Measurements from ENCODE around the gene WDR36.

Gene WDR36

GRCh38 chr5:111060169-111060568 is 32.0 kb upstream of the WDR36 start:
- no peak for TF ChIP-seq EGR1 (IDR thresholded peaks at IDR 0.05)
- TF ChIP-seq TEAD4 (IDR thresholded peaks at IDR 0.05): no peak
- no peak for TF ChIP-seq NFIC (IDR thresholded peaks at IDR 0.05)
- TF ChIP-seq RAD21 (IDR thresholded peaks at IDR 0.05; ENCODE audit: low read depth): no peak
- TF ChIP-seq, protein P1, sequence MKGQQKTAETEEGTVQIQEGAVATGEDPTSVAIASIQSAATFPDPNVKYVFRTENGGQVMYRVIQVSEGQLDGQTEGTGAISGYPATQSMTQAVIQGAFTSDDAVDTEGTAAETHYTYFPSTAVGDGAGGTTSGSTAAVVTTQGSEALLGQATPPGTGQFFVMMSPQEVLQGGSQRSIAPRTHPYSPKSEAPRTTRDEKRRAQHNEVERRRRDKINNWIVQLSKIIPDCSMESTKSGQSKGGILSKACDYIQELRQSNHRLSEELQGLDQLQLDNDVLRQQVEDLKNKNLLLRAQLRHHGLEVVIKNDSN (IDR thresholded peaks at IDR 0.05): no peak
- no peak for TF ChIP-seq FOXM1 (IDR thresholded peaks at IDR 0.05; ENCODE audit: borderline replicate concordance, low read depth)
- no peak for TF ChIP-seq ZBTB7A (IDR thresholded peaks at IDR 0.05; ENCODE audit: low read depth)
- TF ChIP-seq TCF12 (IDR thresholded peaks at IDR 0.05; ENCODE audit: low read depth): no peak

DNA sequence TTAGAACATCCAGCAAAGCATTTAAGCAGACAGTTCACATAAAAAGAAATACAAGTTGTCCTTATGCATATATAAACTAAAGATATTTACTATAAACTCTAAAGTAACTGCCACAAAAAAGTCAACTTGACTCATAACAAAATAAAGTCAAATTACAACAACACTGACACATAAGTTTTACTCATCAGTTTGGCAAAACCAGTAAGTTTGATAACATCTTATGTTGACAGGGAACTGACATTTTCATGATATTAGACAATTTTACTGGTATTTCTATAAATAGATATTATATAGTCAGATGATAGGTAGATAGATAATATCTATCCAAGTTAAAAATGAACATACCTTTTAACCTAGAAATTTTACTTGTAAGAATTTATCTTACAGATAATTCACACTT is 30.5 kb upstream of the WDR36 start:
- no peak for TF ChIP-seq TCF12 (IDR thresholded peaks at IDR 0.05; ENCODE audit: low read depth)

DNA sequence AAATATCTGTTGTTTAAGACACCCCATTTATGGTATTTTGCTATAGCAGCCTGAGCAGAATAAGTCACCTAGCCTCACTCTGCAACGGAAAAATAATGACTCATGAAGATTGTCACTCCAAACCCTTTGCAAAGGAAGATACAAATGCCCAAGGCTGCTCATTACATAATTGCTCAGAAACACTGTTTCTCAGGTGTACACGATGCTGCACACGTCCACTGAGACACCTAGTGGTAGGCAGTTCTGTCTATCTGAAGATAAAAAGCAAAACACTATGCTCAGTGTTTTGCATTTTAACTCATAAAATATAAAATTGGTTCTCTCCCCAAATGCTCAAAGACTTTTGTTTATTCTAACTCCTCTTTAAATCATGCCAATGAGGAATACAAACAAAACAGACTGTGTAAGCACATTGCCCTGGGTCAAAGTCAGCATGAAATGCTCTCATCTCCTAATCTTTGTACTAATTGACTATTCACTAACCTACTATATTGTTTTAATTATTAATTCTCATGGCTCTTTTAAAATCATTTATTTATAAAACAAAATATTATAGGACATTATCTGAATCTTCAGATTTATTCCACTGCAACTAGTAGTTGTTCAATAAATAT is 28.3 kb upstream of the WDR36 start:
- no peak for TF ChIP-seq EGR1 (IDR thresholded peaks at IDR 0.05)
- no peak for TF ChIP-seq YY1 (IDR thresholded peaks at IDR 0.05; ENCODE audit: low read depth)
- no peak for TF ChIP-seq MAX (IDR thresholded peaks at IDR 0.05)
- no peak for TF ChIP-seq CEBPB (IDR thresholded peaks at IDR 0.05)
- no peak for TF ChIP-seq CREB1 (IDR thresholded peaks at IDR 0.05; ENCODE audit: low read depth)
- no peak for TF ChIP-seq EP300 (IDR thresholded peaks at IDR 0.05; ENCODE audit: borderline replicate concordance)
- TF ChIP-seq RAD21 (IDR thresholded peaks at IDR 0.05; ENCODE audit: low read depth): peak; percentile 46
- TF ChIP-seq FOXM1 (IDR thresholded peaks at IDR 0.05; ENCODE audit: borderline replicate concordance, low read depth): no peak

- TF ChIP-seq TCF12 (IDR thresholded peaks at IDR 0.05; ENCODE audit: low read depth) (no peak), TEAD4 (IDR thresholded peaks at IDR 0.05) (no peak), EP300 (IDR thresholded peaks at IDR 0.05; ENCODE audit: borderline replicate concordance) (no peak), NFIC (IDR thresholded peaks at IDR 0.05) (no peak), REST (IDR thresholded peaks at IDR 0.05; ENCODE audit: low read depth) (no peak), EGR1 (IDR thresholded peaks at IDR 0.05) (no peak), RAD21 (IDR thresholded peaks at IDR 0.05; ENCODE audit: low read depth) (no peak), ZBTB7A (IDR thresholded peaks at IDR 0.05; ENCODE audit: low read depth) (no peak), TAF1 (IDR thresholded peaks at IDR 0.05; ENCODE audit: low read depth) (no peak), MAX (IDR thresholded peaks at IDR 0.05) (no peak), YY1 (IDR thresholded peaks at IDR 0.05; ENCODE audit: low read depth) (no peak), CREB1 (IDR thresholded peaks at IDR 0.05; ENCODE audit: low read depth) (no peak), CEBPB (IDR thresholded peaks at IDR 0.05) (no peak), FOXM1 (IDR thresholded peaks at IDR 0.05; ENCODE audit: borderline replicate concordance, low read depth) (no peak)
- TF ChIP-seq, protein P1 (IDR thresholded peaks at IDR 0.05): no peak
Observed at GRCh38 chr5:111066261-111066938, 25.7 kb upstream of the WDR36 start.

DNA sequence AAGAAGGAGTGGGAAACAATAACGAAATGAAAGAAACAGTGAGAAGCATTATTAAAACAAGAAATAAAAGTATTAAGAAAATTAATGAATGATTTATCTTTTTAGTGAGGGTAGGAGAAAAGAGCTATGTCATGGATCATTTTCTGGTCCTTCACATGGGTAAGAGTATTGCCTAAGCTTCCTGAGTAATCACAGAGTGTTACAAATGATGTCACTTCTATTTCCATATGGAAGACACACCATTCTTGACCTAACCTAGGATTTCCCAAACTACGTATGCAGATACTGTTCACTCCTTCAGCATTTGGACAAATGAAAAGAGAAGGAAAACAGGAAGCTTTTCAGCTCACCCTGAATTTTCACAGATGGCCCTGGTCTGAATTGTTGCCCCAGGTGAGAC is 23.9 kb upstream of the WDR36 start:
- TF ChIP-seq ZBTB7A (IDR thresholded peaks at IDR 0.05; ENCODE audit: low read depth): no peak
- TF ChIP-seq, protein P1 (IDR thresholded peaks at IDR 0.05): no peak

DNA sequence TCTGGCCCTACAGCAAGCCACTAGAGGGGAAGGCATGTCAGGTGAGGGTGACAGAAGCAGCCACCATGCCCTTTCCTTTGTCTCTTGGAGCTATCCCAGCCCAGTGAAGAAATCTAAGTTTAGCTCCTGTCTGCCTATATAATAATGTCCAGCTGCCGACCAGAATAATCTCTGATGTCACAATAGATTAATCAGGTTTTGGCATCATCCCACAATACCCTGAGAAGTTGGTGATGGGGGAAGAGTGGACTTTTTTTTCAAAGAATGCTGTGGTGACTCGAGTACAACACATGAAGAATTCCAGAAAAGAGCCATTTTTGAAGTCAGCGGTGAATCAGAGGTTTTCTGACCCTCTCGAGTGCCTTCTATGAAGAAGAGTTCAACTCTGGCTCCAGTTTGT is 22.3 kb upstream of the WDR36 start:
- TF ChIP-seq TEAD4 (IDR thresholded peaks at IDR 0.05) (no peak), YY1 (IDR thresholded peaks at IDR 0.05; ENCODE audit: low read depth) (no peak), TAF1 (IDR thresholded peaks at IDR 0.05; ENCODE audit: low read depth) (no peak), EGR1 (IDR thresholded peaks at IDR 0.05) (no peak), NFIC (IDR thresholded peaks at IDR 0.05) (no peak), CEBPB (IDR thresholded peaks at IDR 0.05) (no peak), MAX (IDR thresholded peaks at IDR 0.05) (no peak), ZBTB7A (IDR thresholded peaks at IDR 0.05; ENCODE audit: low read depth) (no peak), FOXM1 (IDR thresholded peaks at IDR 0.05; ENCODE audit: borderline replicate concordance, low read depth) (no peak), TCF12 (IDR thresholded peaks at IDR 0.05; ENCODE audit: low read depth) (no peak), REST (IDR thresholded peaks at IDR 0.05; ENCODE audit: low read depth) (no peak), EP300 (IDR thresholded peaks at IDR 0.05; ENCODE audit: borderline replicate concordance) (no peak), CREB1 (IDR thresholded peaks at IDR 0.05; ENCODE audit: low read depth) (no peak), RAD21 (IDR thresholded peaks at IDR 0.05; ENCODE audit: low read depth) (no peak)
- TF ChIP-seq, protein P1 (IDR thresholded peaks at IDR 0.05): no peak

All from Ishikawa (cell line).